Pancreas (tissue), 10 donors: ENCODE measurements around the gene RCSD1. TPM values are rescaled to one million over a fixed set of nuclear protein-coding genes. Genes with fewer than 3 reads are reported as not detected.
A peak's percentile ranks its signal among the peaks of the same experiment; 100 is the strongest.

Experiments used
- ATAC-seq, 4 donors: fragments of 200-7000 bp; cut with Tn5 transposase; one replicate each; pipeline versions ENCODE4 v1.8.0 to v1.9.1; 2020; ENCODE audit warnings: mild to moderate bottlenecking in 4 of 4, moderate library complexity in 4 of 4
- DNase-seq, 6 donors: peaks; one replicate each; pipeline ENCODE4 v3.0.0-alpha.2; 2020
- FAIRE-seq: peaks from 2 replicates; lab custom pipeline; 2012; peaks lifted over from hg19 to GRCh38; lab: Jason Lieb, UNC
- H3K27ac ChIP-seq, 4 donors: fragments of 200-600 bp; sonication (generic); 1 replicate in 3 of 4; 2 replicates in 1 of 4; pipeline versions ENCODE4 v1.5.0 to v1.8.0; 2020
- H3K27me3 ChIP-seq, 4 donors: fragments of 200-600 bp; one replicate each; pipeline ENCODE4 v1.8.0; 2021
- H3K36me3 ChIP-seq, 3 donors: fragments of 200-600 bp; sonication (generic) in 1 of 3; one replicate each; pipeline versions ENCODE4 v1.5.0 to v1.8.0; 2020 to 2021
- H3K4me1 ChIP-seq, 3 donors: fragments of 200-600 bp; one replicate each; pipeline ENCODE4 v1.8.0; 2021
- H3K4me3 ChIP-seq, 4 donors: fragments of 200-600 bp; sonication (generic) in 2 of 4; one replicate each; pipeline versions ENCODE4 v1.5.0 to v1.8.0; 2020 to 2021
- H3K9me3 ChIP-seq, 4 donors: fragments of 200-600 bp; one replicate each; pipeline ENCODE4 v1.8.0; 2021
- CTCF ChIP-seq, 4 donors: fragments of 200-600 bp; sonication (generic) in 3 of 4; IDR thresholded peaks; one replicate each; pipeline versions ENCODE4 v1.5.0 to v1.8.0; 2021; ENCODE audit warnings: antibody characterized with exemption in 4 of 4
- WGBS, 2 donors: extraction: QIAGEN DNeasy Blood & Tissue Kit; methylation state at CpG; one replicate each; pipeline ENCODE4 v1.1.7; 2013; 5-methylcytosine and 5-hydroxymethylcytosine counted together
- intact Hi-C, 3 donors: fragments of 100-400 bp; cut with DNase I; formaldehyde crosslinking; loops; one replicate each; pipeline versions ENCODE4 v1.11.1 to v1.14.2; 2022
- polyA plus RNA-seq, 2 donors: library from polyadenylated mRNA; stranded (reverse); fragments of 200-250 nt; gene quantifications; one replicate each; pipeline ENCODE4 v1.2.3, GENCODE V29; 2013
- total RNA-seq, 6 donors: library from RNA; stranded (reverse); fragmentation: NEBNext Ultra II Directional in 4 of 6; extraction: Animal tissue kit (Norgen Biotek cat#: 25700) in 4 of 6; gene quantifications; one replicate each; pipeline versions ENCODE4 v1.2.1 to v1.2.4, GENCODE V29; 2021 to 2023
- donor health status: healthy with polysubstance abuse.
- donor health status: DM: no; HTN: no; CAD: no; lungs with moderate emphysema.
- donor health status: DM: no; HTN: no; CAD: no.
- donor health status: control.
- donor health status: control.
- donor health status: Bipolar disorder and iron deficiency.
- donor health status: DM: yes; HTN: yes; CAD: no.
- donor health status: DM: no; HTN: no; CAD: no.
- donor health status: DM: no; HTN: no; CAD: no.
- donor health status: DM: yes; HTN: yes; CAD: no.

RCSD1 gene
- total and polyA plus RNA-seq, 8 donors: 0.59 to 6.7 (median 1.6) TPM

- ATAC-seq (peak in 3 of 4 donors; percentile 32 to 75 (median 34)), FAIRE-seq (no peak), DNase-seq (peak in 2 of 6 donors; percentile 13 to 48)
- intact Hi-C loops: no loop called here
- no peak for TF ChIP-seq CTCF (IDR thresholded peaks at IDR 0.05)
- 77 to 81% methylated on average over 8 of the region's 8 CpGs for WGBS, 2 donors
- Histone ChIP-seq H3K4me3 (no peak overlapping the region), H3K27me3 (no peaks in the 10 kb centered on the region), H3K27ac (no peak overlapping the region), H3K36me3 (no peaks in the 10 kb centered on the region), H3K9me3 (no peaks in the 10 kb centered on the region), H3K4me1 (no peaks in the 10 kb centered on the region)
Measured at GRCh38 chr1:167648978-167649744, 19.1 kb downstream of the RCSD1 start.

DNA sequence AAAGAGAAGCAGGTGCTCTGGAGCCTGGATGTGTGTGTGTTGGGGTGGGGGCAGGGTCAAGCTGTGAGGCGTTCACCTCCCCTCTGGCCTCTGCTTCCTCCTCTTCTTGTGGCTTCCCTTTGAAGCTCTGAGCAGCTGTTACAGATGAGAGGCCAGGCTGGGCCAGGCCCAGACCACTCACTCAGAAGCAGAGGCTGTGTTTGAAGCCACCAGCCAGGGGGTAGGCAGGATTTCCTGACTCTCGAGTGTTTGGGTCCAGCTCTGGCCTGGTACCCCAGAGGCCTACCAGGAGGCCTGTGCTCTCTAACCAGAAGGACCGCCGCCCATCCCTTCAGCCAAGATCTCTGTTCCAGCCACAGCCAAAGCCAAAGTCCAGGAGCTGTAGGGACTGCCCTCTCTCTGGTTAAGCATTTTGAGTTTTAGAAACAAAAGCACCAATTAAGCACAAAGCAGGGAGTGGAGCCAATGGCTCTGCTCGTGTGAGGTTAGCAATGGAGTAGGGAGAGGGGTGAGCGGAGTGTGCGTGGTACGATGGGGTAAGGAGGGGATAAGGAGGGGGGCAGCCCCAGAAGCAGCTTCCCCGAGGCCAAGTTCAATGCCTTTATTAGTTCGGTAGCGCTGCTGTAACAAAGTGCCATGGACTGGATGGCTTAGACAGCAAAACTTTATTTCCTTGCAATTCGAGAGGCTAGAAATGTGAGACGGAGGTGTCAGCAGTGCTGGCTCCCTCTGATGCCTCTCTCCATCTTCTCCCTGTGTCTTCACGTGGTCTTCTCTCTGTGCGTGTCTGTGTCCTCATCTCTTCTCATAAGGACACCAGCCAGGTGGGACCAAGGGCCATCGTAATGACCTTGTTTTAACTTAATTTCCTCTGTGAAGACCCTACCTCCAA is 20.5 kb downstream of the RCSD1 start:
- 83 to 87% methylated on average over 16 of the region's 16 CpGs for WGBS, 2 donors
- TF ChIP-seq CTCF (IDR thresholded peaks at IDR 0.05): no peak
- no peaks in the 10 kb centered on the region for H3K27me3 ChIP-seq
- no peaks in the 10 kb centered on the region for H3K9me3 ChIP-seq
- H3K4me3 ChIP-seq: no peak overlapping the region
- no peak overlapping the region for H3K27ac ChIP-seq
- peak in 2 of 4 donors; percentile 36 to 65 for ATAC-seq
- intact Hi-C loops: no loop called here
- FAIRE-seq: no peak
- no peak for DNase-seq
- H3K4me1 ChIP-seq: no peaks in the 10 kb centered on the region
- H3K36me3 ChIP-seq: no peaks in the 10 kb centered on the region

DNA sequence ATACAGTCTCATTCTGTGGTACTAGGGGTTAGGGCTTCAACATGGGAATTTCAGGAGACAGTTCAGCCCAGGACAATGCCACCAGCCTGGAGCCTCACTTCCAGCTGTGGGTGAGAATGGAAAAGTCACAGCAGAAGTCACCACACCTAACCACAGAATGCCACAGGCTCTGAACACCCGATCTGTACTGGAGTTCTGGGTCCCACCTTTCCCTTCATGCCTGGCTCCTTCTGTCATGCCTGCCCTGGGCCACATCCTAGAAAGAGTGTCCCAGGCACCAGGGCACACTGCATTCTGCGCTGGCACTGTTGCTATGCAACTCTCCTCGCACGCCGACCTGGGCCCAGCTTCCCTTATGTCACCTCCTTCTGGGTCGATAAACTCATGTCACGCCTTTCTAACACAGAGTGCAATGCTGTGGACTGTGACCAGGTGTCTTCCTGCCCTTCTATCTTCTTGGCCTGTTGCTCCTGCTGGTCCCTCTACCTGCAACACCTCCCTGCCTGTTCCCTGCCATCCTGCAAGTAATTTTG is 21.2 kb downstream of the RCSD1 start:
- H3K9me3 ChIP-seq: no peaks in the 10 kb centered on the region
- H3K36me3 ChIP-seq: no peaks in the 10 kb centered on the region
- no peak for TF ChIP-seq CTCF (IDR thresholded peaks at IDR 0.05)
- FAIRE-seq (no peak), DNase-seq (no peak), ATAC-seq (no peak)
- no peak overlapping the region for H3K4me3 ChIP-seq
- WGBS, 2 donors: 66 to 76% methylated on average over 7 of the region's 7 CpGs
- H3K27ac ChIP-seq: no peak overlapping the region
- H3K27me3 ChIP-seq: no peaks in the 10 kb centered on the region
- intact Hi-C loops: no loop called here
- H3K4me1 ChIP-seq: no peaks in the 10 kb centered on the region

DNA sequence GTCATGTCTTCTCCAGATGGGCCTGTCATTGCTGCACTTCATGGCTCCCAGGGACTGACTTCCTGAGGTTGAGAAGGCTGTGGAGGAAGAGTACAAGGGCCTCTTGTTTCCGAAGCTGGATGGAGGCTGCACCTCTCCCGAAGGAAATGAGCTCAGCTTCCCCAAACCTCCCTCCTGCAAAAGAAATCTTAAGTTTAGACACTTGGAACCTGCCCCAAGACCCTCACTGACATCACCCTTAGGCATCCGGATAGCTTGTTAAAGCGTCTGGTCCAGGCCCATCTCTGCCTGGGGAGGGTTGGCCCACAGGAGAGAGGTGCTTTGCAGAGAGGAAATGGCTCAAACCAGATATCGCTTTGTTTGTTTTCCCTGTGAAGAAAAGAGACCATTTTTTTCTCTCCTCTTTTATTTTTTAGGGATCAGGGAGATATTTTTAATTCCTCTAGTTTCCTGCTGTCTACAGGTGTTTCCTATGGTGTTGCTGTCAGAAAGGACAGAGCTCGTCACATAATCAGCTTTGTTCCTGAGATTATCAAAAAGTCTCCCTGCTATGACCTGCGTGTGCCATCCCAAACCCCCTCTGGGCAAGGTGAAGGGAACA is 25.0 kb downstream of the RCSD1 start:
- Histone ChIP-seq H3K9me3 (no peaks in the 10 kb centered on the region), H3K4me3 (no peak overlapping the region), H3K27me3 (no peaks in the 10 kb centered on the region), H3K27ac (no peak overlapping the region), H3K36me3 (no peaks in the 10 kb centered on the region), H3K4me1 (no peaks in the 10 kb centered on the region)
- intact Hi-C loops: no loop called here
- no peak for FAIRE-seq
- TF ChIP-seq CTCF (IDR thresholded peaks at IDR 0.05): no peak
- WGBS, 2 donors: 67 to 79% methylated on average over 7 of the region's 7 CpGs
- no peak for ATAC-seq
- DNase-seq: no peak
